ENCODE results near the gene SAFB.

- TF ChIP-seq TSHZ2 (CRISPR knock-in tag; IDR thresholded peaks at IDR 0.05) (no peak), ZNF70 (CRISPR knock-in tag; IDR thresholded peaks at IDR 0.05) (no peak), TCF4 (CRISPR knock-in tag; IDR thresholded peaks at IDR 0.05; ENCODE audit: borderline replicate concordance) (no peak), ZFP3 (CRISPR knock-in tag; IDR thresholded peaks at IDR 0.05) (no peak), CREB5 (CRISPR knock-in tag; IDR thresholded peaks at IDR 0.05; ENCODE audit: low read depth) (no peak), OSR1 (CRISPR knock-in tag; IDR thresholded peaks at IDR 0.05) (no peak), TOX (CRISPR knock-in tag; IDR thresholded peaks at IDR 0.05; ENCODE audit: borderline replicate concordance) (no peak), ZC3H10 (CRISPR knock-in tag; IDR thresholded peaks at IDR 0.05) (no peak), PATZ1 (CRISPR knock-in tag; IDR thresholded peaks at IDR 0.05; ENCODE audit: borderline replicate concordance) (no peak), ESRRG (CRISPR knock-in tag; IDR thresholded peaks at IDR 0.05) (no peak), POU6F1 (CRISPR knock-in tag; IDR thresholded peaks at IDR 0.05; ENCODE audit: borderline replicate concordance, low read depth) (no peak), BACH2 (CRISPR knock-in tag; IDR thresholded peaks at IDR 0.05; ENCODE audit: borderline replicate concordance) (no peak)
Measured at GRCh38 chr19:5680084-5680436, 57.2 kb downstream of the SAFB start.
